ENCODE results near the gene ZCCHC24.

Gene ZCCHC24

DNA sequence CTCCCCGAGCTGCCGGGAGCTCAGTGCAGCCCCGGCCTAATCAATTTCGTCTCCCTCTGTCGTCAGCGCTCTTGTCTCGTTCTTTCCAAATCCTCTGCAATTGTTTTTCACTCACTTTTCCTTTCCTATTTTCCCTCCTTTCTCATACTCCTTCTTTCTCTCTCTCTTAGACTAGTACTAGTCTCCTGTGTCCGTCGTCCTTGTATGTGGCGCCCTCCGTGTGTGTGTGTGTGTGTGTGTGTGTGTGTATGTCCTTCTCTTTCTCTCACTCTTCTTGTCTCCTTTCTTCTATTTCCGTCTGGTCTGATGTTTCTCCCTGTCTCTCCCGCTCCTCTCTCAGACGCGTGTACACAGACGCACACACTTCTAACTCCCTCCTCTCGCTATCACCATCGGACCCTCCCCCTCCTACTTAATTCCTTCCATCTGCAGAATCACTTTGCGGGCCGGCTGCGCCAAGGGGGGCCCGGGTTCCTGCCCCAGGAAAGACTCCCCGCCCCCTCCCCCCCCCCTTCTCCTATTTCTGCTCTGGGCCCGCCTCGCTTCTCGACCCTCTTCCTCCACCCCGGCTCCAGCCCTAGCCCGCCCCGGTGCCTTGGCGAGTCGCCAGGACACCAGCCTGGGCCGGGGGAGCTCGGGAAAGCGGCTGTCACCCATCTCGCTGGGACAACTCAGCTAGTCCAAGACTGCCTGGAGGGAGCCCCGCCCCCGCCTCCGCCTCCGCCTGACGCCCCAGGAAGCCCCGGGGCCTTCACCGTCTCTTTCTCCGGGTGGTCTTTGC is 743 bp upstream of the ZCCHC24 start:
- DNase-seq, result no peak

DNA sequence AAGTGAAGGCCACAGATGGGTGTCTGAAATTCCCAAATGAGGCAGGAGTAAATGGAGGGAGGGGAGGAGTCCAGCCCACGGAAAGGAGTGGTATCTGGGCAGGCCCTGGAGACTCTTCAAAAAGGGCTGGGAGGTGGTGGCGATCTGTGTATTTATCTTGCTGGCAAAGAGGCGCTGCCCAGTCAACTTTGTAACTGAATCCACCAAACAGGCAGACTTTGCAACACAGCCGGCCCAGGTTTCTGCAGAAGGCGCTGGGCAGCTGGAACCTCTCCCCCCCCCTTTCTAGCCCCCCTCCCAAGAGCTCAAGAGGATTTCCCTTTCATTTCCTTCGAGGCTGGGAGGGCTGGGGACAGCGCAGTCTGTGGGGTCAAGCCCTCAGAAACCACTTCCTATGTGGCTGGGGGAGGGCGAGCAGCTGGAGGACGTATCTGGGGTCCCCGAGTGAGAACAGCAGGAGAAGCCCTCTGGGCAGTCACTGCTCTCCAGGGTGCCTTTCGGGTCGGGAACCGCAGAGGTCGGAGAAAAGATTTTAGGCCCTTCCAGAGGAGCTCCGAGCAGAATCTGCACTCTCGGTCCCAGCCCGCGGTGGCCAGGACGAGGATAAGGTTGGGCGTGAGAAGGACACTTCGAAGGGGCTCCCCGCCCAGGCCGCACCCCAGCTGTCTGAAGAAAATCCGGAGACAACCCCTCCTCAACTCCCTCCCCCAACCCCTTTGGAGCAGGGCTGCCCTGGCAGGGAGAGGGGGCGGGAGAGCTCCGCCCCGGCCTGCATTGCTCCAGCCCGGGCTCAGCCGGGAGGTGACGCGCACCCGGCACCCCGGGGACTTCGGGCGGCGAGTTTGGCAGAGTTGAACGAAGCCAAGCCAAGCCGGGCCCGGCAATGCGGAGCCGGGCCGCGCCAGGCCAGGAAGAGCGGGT is 965 bp downstream of the ZCCHC24 start:
- DNase-seq, result peak; percentile 30

DNA sequence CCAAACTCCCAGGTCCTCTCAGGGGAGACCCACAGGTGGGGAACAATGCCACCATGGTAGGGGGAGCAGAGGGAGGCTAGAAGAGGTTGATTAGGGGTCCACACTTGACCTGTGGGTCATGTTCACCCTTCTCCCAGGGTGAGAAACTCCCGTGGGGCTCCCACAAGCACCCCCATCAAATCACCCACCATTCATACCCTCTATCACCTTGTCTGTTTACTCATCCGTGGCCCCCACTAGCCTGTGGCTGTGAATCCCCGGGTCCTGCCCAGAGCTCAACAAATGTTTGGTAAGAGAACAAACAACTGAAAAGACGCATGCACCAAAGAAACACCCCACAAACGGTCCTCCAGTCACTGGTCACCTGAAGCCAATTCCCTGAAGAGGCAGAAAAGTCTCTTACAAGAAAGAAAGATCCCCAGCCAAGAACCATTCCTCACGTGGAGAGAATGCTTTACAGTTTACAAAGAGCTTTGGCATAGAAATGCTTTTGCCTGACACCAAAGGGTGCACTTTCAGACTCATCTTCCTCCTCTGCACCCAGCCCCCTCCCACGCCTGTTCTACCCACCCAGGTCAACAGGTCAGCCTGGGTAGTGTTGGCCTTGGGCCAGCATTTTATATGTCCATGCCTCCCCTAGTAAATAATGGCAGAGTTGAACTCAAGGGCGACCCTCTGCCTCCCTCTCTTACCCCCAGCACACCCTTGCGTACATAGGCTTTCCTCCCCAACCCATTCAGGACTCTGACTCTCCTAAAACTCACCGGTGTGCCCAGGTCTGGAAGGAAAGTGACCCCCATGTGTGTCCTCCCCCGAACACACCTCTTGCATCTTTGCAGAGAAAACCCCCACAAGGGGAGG is 1.9 kb downstream of the ZCCHC24 start:
- DNase-seq, result no peak

DNA sequence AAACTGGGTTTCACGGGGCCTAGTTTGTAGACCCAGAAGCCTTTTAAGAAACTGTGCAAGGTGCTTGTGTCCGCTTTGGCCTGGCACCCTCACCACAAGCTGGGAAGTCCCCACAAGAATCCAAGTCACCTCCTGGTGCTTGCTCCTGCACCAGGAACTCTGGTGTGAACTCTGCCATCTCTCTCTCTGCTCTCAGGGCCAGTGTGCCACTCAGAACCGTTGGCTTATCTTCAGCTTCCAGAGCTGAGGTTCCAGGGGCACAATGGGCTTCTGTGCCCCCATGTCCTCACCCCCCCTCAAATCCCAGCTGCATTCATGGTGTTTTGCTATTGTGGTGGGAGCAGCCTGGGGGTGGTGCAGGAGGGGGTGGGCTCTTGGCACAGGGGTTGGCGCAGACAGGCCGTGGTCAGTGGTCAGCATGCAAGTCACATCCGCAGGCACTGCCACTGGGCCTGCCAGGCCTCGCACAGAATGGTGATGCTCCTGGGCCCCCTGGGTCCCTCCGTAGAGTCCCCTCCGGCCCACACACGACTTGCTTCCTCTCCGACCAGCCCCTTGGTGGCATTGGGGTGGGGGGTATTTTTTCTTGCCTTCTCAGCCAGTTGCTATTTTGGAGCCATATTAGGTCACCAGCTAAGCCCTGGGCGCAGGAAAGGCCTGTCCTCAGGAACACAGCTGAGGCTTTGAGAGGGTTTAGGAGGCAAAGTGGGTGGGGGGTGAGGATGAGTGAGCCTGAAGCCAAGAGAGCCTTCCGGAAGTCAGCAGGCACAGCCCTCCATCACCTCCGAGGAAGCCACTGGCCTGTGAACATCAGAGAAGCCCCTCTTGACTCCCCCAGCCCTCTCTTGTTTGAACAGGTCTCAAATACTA is 3.0 kb downstream of the ZCCHC24 start:
- DNase-seq, result no peak

DNA sequence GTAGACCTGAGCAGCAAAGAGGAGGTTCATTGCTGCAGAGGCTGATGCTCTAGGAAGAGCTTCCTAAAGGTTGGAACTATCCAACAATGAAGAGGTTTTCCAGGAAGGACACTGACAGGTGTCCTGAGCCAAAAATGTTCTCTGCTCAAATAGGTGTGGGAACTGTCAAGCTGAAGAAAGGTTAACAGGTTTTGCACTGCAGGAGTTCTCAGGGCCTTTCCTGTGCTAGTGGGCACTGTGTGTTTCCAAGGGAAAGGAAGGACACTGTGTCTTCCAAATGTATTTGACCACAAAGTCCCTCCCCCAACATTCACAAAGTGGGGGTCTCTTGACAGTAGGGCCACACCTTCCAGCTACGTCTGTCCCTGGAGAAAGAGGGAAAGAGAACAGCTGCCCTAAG is 4.0 kb downstream of the ZCCHC24 start:
- DNase-seq, result no peak

DNA sequence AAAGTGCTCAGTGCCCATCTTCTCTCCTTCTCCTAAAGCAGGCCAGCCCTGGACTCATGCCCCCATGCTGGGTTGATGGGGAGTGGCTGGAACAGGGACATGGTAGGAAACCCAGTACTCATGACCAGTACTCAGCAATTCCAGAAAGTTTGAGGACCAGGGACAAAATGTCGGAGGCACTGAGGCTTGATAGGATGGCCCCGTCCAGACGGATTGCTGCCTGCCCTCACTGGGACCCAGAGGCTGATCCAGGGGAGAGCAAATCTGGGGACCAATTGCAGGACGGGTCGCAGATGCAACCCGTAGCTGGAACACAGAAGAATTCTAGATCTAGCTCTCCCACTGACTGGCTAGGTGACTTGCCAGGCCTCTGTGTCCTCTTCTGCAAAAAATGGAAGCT is 5.1 kb downstream of the ZCCHC24 start:
- DNase-seq, result no peak

DNA sequence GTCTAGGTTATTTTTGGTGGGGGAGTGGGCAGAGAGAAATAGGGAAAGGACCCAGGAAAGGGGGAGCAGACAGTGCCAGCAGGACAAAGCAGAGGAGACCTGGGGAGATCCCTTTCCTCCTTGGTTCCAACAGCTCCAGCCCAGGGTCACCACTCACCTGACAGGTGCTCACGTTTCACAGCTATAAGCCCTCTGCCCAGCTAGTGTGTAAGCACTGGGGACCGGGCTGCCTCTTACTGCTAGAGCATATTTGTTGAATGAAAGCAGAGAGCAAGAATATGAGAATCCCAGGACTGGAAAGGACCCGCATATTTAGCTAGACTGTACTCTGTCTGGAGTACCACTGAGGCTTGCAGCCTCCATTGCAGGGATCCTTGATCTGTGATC is 6.7 kb downstream of the ZCCHC24 start:
- DNase-seq, result no peak

DNA sequence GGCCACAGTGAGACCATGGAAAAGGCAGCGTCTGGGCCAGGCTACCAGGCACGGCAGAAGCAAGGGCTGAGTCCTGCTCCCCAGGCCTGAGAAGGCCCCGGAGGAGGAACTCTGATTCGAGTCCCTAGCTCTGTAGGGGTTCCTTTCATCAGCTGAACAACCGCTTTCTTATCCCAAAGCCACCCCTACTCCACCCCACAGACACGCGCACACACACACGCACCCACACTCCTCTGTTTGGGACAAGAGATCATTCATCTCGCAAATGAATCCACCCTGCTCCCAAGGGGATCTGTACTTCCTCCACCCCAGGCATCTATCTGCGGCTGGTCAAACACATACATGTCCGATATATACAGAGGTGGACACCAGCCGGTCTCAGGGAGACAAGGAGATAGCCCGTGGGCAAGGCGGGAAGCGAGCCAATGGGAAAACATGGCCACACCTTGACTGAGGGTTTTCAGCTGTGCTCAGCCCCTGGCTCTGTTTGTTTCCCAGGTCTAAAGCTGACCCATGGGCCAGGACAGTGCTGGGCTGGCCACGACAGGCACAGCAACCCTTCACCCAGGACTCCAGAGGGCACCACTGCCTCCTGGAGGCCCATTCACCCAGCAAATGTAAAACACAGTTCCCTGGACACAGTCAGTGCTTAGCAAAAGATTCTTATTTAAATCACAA is 7.3 kb downstream of the ZCCHC24 start:
- DNase-seq, result no peak

DNA sequence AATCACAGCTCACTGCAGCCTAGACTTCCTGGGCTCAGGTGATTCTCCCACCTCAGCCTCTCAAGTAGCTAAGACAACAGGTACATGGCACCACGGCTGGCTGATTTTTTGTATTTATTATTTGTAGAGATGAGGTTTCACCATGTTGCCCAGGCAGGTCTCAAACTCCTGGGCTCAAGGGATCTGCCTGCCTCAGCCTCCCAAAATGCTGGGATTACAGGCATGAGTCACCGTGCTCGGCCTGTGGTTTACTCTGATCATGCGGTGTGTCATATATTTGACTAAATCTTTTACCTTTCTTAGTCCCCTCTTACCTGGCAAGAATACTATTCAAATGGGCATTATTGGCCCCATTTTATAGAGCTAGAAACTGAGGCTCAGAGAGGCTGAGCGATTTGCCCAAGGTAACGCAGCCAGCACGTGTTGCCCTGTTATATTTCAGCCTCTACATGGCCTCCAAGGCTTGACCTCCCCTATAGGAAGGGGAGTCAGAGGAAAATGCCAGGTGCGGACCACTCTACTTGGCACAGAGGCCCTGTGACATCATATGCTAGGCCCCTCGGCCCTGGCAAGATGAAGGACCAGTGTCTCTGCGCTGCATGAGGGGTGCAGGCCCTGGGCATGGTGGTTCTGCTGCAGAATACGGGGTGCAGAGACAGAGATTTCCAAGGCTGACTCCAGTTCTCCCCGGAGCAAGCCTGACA is 8.2 kb downstream of the ZCCHC24 start:
- DNase-seq, result no peak

DNA sequence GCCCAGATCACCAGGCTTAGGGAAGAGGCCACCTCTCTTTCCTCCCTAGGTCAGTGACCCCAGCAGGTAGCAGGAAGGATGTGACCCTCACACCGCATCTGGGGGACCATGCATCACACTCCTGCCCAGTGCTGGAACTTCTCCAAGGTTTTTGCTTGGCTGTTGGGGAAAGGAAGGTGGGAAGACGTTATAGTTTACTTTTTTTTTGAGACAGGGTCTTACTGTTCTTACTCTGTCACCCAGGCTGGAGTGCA is 8.6 kb downstream of the ZCCHC24 start:
- no peak for DNase-seq

DNA sequence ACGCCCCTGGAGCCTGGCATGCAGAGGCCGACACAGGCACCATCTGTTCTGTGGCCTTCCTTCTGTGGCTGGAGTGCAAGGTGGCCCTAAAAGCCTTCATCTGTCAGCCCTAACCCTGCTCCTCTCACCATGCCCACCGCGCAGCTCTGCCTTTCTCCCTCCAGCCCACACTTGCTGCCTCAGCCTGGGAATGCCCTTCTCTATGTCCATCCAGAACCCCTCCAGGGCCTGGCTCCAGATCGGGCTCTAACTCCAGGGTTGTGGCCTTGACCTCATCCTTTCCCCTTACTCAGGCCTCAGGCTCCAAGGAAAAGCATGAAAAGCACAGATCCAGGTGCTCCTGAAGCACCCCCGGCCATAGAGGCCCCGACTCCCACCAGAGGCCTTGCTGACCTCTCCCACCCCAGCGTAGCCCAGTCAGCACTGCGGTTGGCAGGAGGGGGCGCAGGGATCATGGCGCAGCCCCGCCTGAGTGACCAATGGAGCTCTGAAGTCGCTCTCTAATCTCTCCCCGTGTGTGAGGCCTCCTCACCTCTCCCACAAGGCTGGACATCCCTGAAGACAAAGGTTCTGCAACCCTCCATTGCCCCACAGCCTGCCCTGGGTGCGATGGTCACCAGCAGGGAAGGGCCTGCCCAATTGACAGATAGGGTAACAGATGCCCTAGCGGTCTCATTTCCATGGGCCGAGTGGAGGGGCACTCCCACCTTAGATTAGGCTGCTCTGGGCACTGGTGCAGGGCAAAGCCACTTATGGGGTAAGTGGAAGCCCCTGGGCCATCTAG is 9.2 kb downstream of the ZCCHC24 start:
- no peak for DNase-seq

DNA sequence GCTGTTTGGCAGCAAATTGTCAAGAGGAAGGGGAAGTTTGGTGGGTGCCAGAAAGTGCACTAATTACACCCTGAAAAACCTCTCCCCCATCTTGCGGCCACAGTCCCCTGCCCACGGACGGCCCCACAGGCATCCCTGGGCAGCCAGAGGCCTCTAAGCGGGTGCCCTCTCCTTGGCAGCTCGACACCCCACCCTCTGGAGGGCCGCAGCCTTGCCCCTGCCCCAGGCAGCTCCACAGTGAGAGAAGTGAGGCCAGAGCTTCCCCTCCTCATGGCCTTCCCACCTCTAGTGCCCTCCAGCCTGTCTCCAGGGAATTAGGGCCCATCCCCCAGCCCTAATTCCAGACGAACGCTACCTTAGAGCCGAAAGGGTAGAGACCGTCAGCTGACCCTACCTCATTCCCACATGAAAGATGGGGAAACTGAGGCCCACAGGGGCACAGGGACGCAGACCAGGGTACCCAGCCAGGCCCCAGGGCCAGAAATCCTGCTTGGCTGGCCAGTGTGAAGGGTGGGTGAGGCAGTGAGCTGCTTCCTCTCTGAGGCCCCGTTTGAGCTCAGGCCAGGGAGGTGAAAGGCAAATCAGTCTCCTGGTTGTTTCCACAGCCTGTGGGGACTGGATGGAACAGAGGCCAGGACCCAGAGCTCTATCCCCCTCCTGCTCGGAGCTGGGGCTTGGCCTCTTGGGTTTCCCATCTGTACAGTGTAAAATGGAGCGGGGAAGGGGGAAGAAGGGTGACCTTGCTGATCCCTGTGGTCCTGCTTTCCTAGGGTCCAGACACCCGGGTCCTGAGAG is 10.0 kb downstream of the ZCCHC24 start:
- no peak for DNase-seq

DNA sequence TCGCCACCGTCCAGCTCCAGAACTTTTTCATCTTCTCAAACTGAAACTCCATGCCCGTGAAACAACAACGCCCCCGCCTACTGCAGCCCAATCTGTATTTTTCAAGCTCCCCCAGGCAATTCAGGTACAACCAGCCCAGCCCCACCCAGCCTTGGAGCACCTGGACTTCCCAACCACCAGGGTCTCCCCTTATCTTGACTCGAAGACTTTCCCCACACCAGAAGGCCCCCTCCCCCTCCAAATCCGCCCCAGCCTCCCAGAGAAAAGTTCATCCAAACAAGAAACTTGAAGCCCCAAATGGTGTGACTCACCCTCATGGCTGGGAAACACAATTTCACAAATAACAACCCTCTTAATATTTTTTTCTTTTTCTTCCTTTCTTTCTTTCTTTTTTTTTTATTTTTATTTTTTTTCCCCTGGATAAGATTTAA is 10.6 kb downstream of the ZCCHC24 start:
- no peak for DNase-seq

DNA sequence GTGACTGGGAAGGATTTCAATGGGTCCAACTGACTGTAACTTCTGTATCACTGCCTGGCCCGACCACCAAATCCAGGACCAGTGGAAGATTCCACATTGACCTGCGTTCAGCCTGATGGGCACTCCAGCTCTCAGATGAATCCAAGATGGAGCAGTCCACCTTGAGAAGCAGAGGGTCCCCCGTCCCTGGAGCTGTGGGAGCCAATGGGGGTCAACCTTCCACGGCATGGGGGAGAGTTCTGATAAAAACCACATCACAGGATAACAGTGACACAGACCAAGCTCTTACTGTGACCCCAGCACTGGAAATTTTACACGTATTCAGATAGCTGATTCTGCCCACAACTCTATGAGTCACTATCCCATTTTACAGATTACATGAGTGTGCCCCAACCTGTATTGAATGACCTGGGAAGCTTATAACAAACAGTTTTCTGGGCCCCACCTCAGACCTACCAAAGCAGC is 11.2 kb downstream of the ZCCHC24 start:
- DNase-seq, result no peak

DNA sequence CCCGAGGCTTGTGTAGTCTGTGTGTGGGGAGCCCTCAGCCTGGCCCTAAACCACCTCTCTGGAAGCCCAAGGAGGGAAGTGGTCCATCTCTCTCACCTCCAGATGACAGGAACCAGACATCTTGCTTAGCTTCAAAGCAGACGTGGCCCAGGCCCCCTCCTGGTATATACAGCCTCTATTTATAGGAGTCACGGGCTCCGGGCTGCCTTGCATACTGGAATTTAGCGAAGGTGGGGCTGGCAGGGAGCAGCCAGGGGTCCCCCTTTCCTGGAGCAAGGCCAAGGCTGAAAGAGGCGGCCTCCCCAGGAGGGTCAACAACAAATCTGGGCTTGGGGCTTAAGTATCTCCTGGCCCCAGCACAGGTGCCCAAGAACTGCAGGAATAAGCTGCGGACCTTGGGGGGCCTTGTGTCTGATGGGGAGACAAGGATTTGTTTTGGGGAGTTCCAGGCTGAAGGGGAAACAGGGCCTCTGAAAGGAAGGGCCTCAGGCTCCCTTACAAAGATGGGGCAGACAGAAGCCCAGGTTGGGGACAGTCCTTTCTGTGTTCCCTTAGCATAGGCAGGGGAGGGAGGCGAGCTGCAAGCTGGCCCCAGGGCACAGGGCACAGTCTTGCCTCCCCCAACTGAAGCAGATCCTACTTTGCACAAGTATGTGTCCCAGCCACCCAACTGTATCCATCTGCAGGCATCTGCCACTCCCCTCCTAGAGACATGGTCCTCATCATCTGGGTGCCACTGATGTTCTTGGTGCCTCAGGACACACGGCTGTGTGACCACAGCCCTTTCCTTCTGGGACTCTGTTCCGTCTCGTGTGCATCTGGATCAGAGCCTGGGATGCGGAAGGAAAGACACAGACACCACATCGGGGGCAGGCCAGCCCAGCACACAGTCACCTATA is 11.9 kb downstream of the ZCCHC24 start:
- no peak for DNase-seq

DNA sequence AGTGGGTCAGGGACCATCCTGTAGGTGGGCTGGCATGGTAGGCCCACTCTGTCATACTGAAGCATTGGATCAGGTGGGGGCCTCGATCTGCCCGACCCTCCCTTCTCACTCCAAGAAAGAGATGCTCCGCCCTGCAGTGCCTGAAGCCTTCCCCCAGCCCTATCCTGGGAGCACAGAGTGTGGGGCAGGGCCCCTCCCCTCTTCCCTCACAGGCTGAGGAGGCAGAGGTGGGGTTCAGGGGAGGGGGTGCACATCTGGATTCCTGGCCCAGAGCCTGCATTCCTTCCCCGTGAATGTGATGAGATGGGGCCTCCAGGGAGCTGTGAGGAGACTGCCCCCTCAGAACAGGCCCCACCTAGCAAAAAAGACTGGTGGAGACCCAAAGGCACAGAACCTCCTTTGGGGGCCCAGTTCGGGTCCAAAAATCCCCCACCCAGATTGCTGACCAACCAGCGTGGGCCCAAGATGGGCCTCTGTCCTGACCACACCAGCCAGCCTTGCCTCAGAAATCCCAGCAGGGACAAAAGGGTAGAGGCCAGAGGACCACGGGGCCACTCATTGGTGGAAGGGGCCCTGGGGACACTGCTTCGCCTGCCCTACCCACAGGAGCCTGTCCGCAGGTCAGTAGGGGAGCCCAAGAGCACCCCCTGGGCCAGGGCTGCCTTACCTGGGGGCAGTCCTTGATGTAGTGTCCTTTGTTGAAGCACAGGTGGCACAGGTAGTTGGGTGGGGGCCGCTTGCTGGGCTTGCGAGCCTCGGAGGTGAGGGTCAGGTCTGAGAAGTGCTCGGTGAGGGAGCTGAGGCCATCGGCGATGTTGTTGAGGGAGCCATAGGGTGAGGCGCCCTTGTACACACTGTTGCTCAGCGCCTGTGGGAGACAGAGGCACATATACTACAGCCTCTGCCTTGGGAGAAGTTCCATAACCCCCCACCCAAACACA is 13.3 kb downstream of the ZCCHC24 start:
- DNase-seq, result no peak

DNA sequence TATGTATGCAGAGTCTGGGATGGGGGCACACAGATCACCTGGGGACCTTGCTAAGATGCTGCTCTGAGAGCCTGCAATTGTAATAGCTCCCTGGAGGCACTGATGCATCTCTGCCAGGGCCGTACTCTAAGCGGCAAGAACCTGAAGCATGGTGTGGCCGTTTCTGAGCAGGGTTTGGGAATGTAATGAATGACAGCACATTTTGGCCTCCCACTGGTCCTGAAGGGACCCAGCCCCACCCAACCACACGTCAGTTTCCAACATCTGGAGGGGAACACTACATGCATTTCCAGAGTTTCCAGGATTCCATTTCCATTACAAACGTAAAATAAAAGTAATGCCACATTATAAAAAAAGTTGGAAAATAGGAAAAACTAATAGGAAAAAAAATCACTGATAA is 14.0 kb downstream of the ZCCHC24 start:
- DNase-seq, result no peak
